Astrocyte of the cerebellum (primary cell): Measurements from ENCODE around the gene KCTD14.

Experiments used
- DNase-seq: peaks from one replicate; pipeline ENCODE4 v3.0.0-alpha.2; 2011; ENCODE audit warnings: low read depth
- H3K4me3 ChIP-seq: 2 replicates; pipeline ENCODE4 v1.5.1; 2011; ENCODE audit warnings: mild to moderate bottlenecking, low read depth, low read length, moderate library complexity
- in situ Hi-C: cut with HindIII; loops from 2 replicates; pipeline ENCODE4 v1.10.0; 2017; ENCODE audit warnings: low sequenced_read_pairs
- TF ChIP-seq, protein P1 (sequence below): IDR thresholded peaks from 2 replicates; pipeline ENCODE4 v1.5.1; 2012; ENCODE audit warnings: low read length, low read depth, moderate library complexity, mild to moderate bottlenecking; ENCODE audit errors: missing control alignments

Gene KCTD14

DNA sequence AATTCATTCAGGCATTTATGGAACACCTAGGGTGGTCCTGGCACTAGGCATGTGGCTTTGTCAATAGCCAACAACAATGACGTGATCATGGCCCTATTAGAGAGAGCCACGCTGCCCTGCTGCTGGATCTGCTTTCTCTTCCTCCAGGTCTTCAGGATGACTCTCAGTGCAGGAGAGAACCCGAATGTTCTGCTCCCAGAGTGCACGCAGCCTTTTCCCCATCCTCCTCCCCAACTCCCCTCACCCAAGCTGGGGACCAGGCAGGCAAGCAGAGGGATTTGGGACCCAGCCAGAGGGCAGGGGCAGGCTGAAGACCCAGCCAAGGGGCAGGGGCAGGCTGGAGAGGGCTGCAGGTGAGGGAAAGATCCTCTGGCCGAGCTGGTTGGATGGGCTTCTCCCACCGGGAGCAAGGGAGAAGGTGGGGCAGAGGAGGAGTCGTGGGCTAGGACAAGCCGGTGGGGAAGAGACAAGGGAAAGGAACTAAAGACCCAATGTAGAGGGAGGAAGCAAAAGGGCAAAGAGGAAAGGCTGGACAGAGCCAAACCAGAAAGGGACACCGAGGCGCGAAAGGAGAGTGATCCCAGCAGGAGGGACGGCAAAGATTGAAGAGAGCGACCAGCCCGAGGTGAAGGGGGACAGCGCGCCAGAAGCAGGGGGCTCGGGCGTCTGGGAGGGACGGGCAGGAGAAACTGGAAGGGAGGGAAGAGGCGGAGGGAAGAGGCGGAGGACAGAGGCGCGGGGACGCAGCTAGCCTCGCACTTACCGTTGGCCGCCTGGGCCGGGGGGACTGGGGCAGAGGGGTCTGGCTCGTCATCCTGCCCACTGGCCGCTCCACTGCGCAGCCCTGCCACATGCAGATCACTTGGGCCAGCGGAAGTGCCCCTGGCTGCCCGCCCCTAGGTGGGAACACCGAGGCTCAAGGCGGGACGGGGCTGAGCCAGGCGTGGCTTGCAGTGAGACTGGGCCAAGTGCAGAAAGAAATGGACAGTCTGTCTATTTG, at the start of gene KCTD14:
Gene KCTD14, minus strand, starts transcription at position 880 of the 1,000 bp plus-strand sequence. Its CDS starts 27 bp downstream, at position 853.
- peak within 1 kb of the TSS; percentile 42 for H3K4me3 ChIP-seq
- TF ChIP-seq, protein P1, sequence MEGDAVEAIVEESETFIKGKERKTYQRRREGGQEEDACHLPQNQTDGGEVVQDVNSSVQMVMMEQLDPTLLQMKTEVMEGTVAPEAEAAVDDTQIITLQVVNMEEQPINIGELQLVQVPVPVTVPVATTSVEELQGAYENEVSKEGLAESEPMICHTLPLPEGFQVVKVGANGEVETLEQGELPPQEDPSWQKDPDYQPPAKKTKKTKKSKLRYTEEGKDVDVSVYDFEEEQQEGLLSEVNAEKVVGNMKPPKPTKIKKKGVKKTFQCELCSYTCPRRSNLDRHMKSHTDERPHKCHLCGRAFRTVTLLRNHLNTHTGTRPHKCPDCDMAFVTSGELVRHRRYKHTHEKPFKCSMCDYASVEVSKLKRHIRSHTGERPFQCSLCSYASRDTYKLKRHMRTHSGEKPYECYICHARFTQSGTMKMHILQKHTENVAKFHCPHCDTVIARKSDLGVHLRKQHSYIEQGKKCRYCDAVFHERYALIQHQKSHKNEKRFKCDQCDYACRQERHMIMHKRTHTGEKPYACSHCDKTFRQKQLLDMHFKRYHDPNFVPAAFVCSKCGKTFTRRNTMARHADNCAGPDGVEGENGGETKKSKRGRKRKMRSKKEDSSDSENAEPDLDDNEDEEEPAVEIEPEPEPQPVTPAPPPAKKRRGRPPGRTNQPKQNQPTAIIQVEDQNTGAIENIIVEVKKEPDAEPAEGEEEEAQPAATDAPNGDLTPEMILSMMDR: no peak
- in situ Hi-C loops: no loop called here
- DNase-seq: no peak

GRCh38 chr11:78072455-78072854, 49.4 kb upstream of the KCTD14 start:
- in situ Hi-C loops: no loop called here
- no peak for DNase-seq
- H3K4me3 ChIP-seq: no peak overlapping the region
- TF ChIP-seq, protein P1: no peak

- in situ Hi-C loops: no loop called here
- no peak overlapping the region for H3K4me3 ChIP-seq
- TF ChIP-seq, protein P1: no peak
- no peak for DNase-seq
Measured at GRCh38 chr11:78071717-78072116, 48.6 kb upstream of the KCTD14 start.

DNA sequence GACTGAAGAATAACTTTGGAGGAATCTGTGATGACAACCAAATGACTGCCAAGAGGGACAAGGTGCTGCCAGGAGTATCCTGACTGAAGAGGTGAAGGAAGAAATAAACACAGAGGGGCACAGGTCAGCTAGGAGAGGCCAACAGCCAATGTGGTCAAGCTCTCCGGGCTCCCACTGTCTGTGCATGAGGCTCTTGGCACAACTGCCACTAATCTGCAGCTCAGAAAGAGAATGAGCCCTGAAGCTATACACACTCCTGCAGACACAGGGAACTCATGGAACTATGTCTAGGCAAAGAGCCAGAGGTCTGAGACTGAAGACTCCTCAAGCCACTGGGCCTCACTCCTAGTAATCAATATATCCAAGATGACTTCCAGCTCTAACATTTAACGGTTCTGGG, 47.5 kb upstream of the KCTD14 start:
- H3K4me3 ChIP-seq: no peak overlapping the region
- in situ Hi-C loops: no loop called here
- TF ChIP-seq, protein P1: no peak
- no peak for DNase-seq

GRCh38 chr11:78069465-78069864, 46.4 kb upstream of the KCTD14 start:
- no peak overlapping the region for H3K4me3 ChIP-seq
- TF ChIP-seq, protein P1: no peak
- DNase-seq: no peak
- in situ Hi-C loops: no loop called here

- in situ Hi-C loops: no loop called here
- TF ChIP-seq, protein P1: no peak
- H3K4me3 ChIP-seq: no peak overlapping the region
- DNase-seq: no peak
Measured at GRCh38 chr11:78067704-78068103, 44.6 kb upstream of the KCTD14 start.
